IMR-90 (cell line): ENCODE data around the gene XPR1. TPM values are rescaled to one million over a fixed set of nuclear protein-coding genes. Genes with fewer than 3 reads are reported as not detected.

Source experiments
- ATAC-seq: fragments of 200-7000 bp; cut with Tn5 transposase; 2 replicates; pipeline ENCODE4 v1.9.1; 2020; ENCODE audit warnings: low read depth, mild to moderate bottlenecking, moderate library complexity
- BruUV-seq: library from RNA; stranded (reverse); fragments of 400-500 nt; replicated peaks from 2 replicates; lab custom pipeline; 2021; lab: Mats Ljungman, UMichigan
- CTCF ChIA-PET: fragments of 300-600 bp; formaldehyde crosslinking; extraction: SDS; loops from one replicate; lab custom pipeline; 2021; ENCODE audit warnings: antibody characterized with exemption; lab: Yijun Ruan, JAX
- POLR2A ChIA-PET: fragments of 300-600 bp; sonication (Branson Sonifier 250); formaldehyde crosslinking; loops from one replicate; lab custom pipeline; 2022; ENCODE audit warnings: antibody characterized with exemption; ENCODE audit not compliant: unreplicated experiment; lab: Charles Lee
- DNase-seq: peaks from one replicate; pipeline ENCODE4 v3.0.0; 2013
- H2AFZ ChIP-seq: replicated peaks from 2 replicates; pipeline ENCODE3; 2013; ENCODE audit warnings: low read length, mild to moderate bottlenecking; ENCODE audit not compliant: poor library complexity
- H2AK5ac ChIP-seq: 2 replicates; pipeline ENCODE4 v1.6.1; 2013; ENCODE audit warnings: low read depth, low read length, inconsistent platforms
- H2AK9ac ChIP-seq: replicated peaks from 2 replicates; pipeline ENCODE3; 2013; ENCODE audit warnings: mild to moderate bottlenecking, low read depth, low read length, moderate library complexity; ENCODE audit not compliant: poor library complexity
- H2BK120ac ChIP-seq: 2 replicates; pipeline ENCODE4 v1.6.1; 2013; ENCODE audit warnings: low read depth, low read length, inconsistent platforms
- H2BK15ac ChIP-seq: 3 replicates; pipeline ENCODE4 v1.6.1; 2013; ENCODE audit warnings: low read depth, low read length, inconsistent platforms
- H2BK20ac ChIP-seq: 2 replicates; pipeline ENCODE4 v1.6.1; 2013; ENCODE audit warnings: low read depth, mild to moderate bottlenecking, inconsistent platforms, low read length, moderate library complexity
- H2BK5ac ChIP-seq: 2 replicates; pipeline ENCODE4 v1.6.1; 2013; ENCODE audit warnings: mild to moderate bottlenecking, low read depth, low read length, inconsistent platforms; ENCODE audit not compliant: poor library complexity, severe bottlenecking
- H3K14ac ChIP-seq: replicated peaks from 2 replicates; pipeline ENCODE4 v1.6.1; 2013; ENCODE audit warnings: low read depth, low read length, inconsistent platforms
- H3K18ac ChIP-seq: 2 replicates; pipeline ENCODE4 v1.6.1; 2013; ENCODE audit warnings: low read depth, low read length, control low read depth
- H3K23ac ChIP-seq: 2 replicates; pipeline ENCODE4 v1.6.1; 2013; ENCODE audit warnings: low read depth, low read length, inconsistent platforms
- H3K27ac ChIP-seq: 2 replicates; pipeline ENCODE4 v1.5.1; 2013; ENCODE audit warnings: mild to moderate bottlenecking, control low read depth, low read length; ENCODE audit not compliant: insufficient read depth
- H3K27me3 ChIP-seq: 2 replicates; pipeline ENCODE4 v1.6.1; 2013; ENCODE audit warnings: low read length; ENCODE audit not compliant: control insufficient read depth, insufficient read depth
- H3K36me3 ChIP-seq: 2 replicates; pipeline ENCODE4 v1.6.1; 2013; ENCODE audit warnings: low read length, mixed read lengths; ENCODE audit not compliant: control insufficient read depth, insufficient read depth
- H3K4ac ChIP-seq: 2 replicates; pipeline ENCODE4 v1.6.1; 2013; ENCODE audit warnings: low read depth, low read length, inconsistent platforms
- H3K4me1 ChIP-seq: 2 replicates; pipeline ENCODE4 v1.6.1; 2013; ENCODE audit warnings: low read length, mixed read lengths; ENCODE audit not compliant: control insufficient read depth, insufficient read depth
- H3K4me2 ChIP-seq: 2 replicates; pipeline ENCODE4 v1.6.1; 2013; ENCODE audit warnings: low read depth, mild to moderate bottlenecking, control low read depth, low read length, moderate library complexity
- H3K4me3 ChIP-seq: 2 replicates; pipeline ENCODE4 v1.5.1; 2013; ENCODE audit warnings: low read depth, mild to moderate bottlenecking, control low read depth, low read length, moderate library complexity; ENCODE audit not compliant: insufficient read depth
- H3K56ac ChIP-seq: 2 replicates; pipeline ENCODE4 v1.6.1; 2013; ENCODE audit warnings: low read length, inconsistent platforms; ENCODE audit not compliant: insufficient read depth; ENCODE audit errors: extremely low read depth
- H3K79me1 ChIP-seq, 2 experiments: 2 replicates each; pipeline ENCODE4 v1.6.1; 2013; ENCODE audit warnings: low read length in 2 of 2, inconsistent platforms in 1 of 2, low read depth in 1 of 2
- H3K9ac ChIP-seq: 2 replicates; pipeline ENCODE4 v1.6.1; 2013; ENCODE audit warnings: low read depth, low read length, control low read depth
- H3K9me1 ChIP-seq: 2 replicates; pipeline ENCODE4 v1.6.1; 2013; ENCODE audit warnings: low read length, inconsistent platforms; ENCODE audit not compliant: insufficient read depth
- H3K9me3 ChIP-seq: 2 replicates; pipeline ENCODE4 v1.6.1; 2013; ENCODE audit warnings: low read length; ENCODE audit not compliant: control insufficient read depth, insufficient read depth
- H4K20me1 ChIP-seq: 2 replicates; pipeline ENCODE4 v1.6.1; 2013; ENCODE audit warnings: low read length, inconsistent platforms; ENCODE audit not compliant: insufficient read depth
- H4K5ac ChIP-seq: 2 replicates; pipeline ENCODE4 v1.6.1; 2013; ENCODE audit warnings: mild to moderate bottlenecking, low read depth, low read length, control low read depth
- H4K8ac ChIP-seq, 2 experiments: 2 replicates each; pipeline ENCODE4 v1.6.1; 2013; ENCODE audit warnings: low read depth in 2 of 2, low read length in 2 of 2, control low read depth in 1 of 2, inconsistent platforms in 1 of 2
- H4K91ac ChIP-seq: 2 replicates; pipeline ENCODE4 v1.6.1; 2013; ENCODE audit warnings: low read depth, low read length, inconsistent platforms; ENCODE audit not compliant: insufficient read depth
- BHLHE40 ChIP-seq: fragments of 150-350 bp; IDR thresholded peaks from 2 replicates; pipeline ENCODE4 v1.6.1; 2016; ENCODE audit warnings: mild to moderate bottlenecking, low read depth, low read length
- CEBPB ChIP-seq: IDR thresholded peaks from 2 replicates; pipeline ENCODE4 v1.6.1; 2012; ENCODE audit warnings: low read depth, low read length, improper control_type of control experiment
- CHD1 ChIP-seq: IDR thresholded peaks from 2 replicates; pipeline ENCODE4 v1.6.1; 2012; ENCODE audit warnings: low read depth, low read length, improper control_type of control experiment
- FOS ChIP-seq: fragments of 150-350 bp; IDR thresholded peaks from 2 replicates; pipeline ENCODE4 v1.6.1; 2016; ENCODE audit warnings: low read depth, low read length
- MAFK ChIP-seq: IDR thresholded peaks from 2 replicates; pipeline ENCODE4 v1.6.1; 2012; ENCODE audit warnings: low read depth, low read length, improper control_type of control experiment
- MAZ ChIP-seq: IDR thresholded peaks from 2 replicates; pipeline ENCODE4 v1.6.1; 2012; ENCODE audit warnings: low read depth, mild to moderate bottlenecking, low read length, improper control_type of control experiment, moderate library complexity, borderline replicate concordance
- MXI1 ChIP-seq: IDR thresholded peaks from 2 replicates; pipeline ENCODE4 v1.6.1; 2012; ENCODE audit warnings: low read depth, mild to moderate bottlenecking, low read length, moderate library complexity, borderline replicate concordance
- NFE2L2 ChIP-seq: fragments of 150-350 bp; IDR thresholded peaks from 2 replicates; pipeline ENCODE4 v1.6.1; 2016; ENCODE audit warnings: low read depth, mild to moderate bottlenecking, low read length
- POLR2A ChIP-seq: IDR thresholded peaks from 2 replicates; pipeline ENCODE4 v1.6.1; 2012; ENCODE audit warnings: mild to moderate bottlenecking, low read depth, low read length
- RAD21 ChIP-seq: IDR thresholded peaks from 2 replicates; pipeline ENCODE4 v1.6.1; 2012; ENCODE audit warnings: low read length, improper control_type of control experiment
- RCOR1 ChIP-seq: IDR thresholded peaks from 2 replicates; pipeline ENCODE4 v1.6.1; 2012; ENCODE audit warnings: mild to moderate bottlenecking, low read length, improper control_type of control experiment; ENCODE audit not compliant: insufficient replicate concordance
- RFX5 ChIP-seq: IDR thresholded peaks from 2 replicates; pipeline ENCODE4 v1.8.0; 2012; ENCODE audit warnings: low read depth, mild to moderate bottlenecking, low read length, moderate library complexity
- SMC3 ChIP-seq: fragments of 150-350 bp; IDR thresholded peaks from 2 replicates; pipeline ENCODE4 v1.6.1; 2016; ENCODE audit warnings: low read depth, mild to moderate bottlenecking, antibody characterized with exemption, low read length, moderate library complexity
- WGBS, 2 experiments: methylation state at CpG; one replicate each; pipeline versions ENCODE4 v1.1.5 to v1.1.7; 2013; ENCODE audit warnings: missing lambda C conversion rate in 2 of 2; ENCODE audit not compliant: insufficient read length in 1 of 2; ENCODE audit errors: extremely low coverage in 2 of 2; 5-methylcytosine and 5-hydroxymethylcytosine counted together
- dilution Hi-C: fragments of 300-500 bp; cut with HindIII; formaldehyde crosslinking; loops from one replicate; pipeline ENCODE4 v1.14.3; 2018; ENCODE audit warnings: low sequenced_read_pairs; ENCODE audit not compliant: unreplicated experiment
- in situ Hi-C: fragments of 300-500 bp; cut with MboI; formaldehyde crosslinking; loops from 3 replicates; pipeline ENCODE4 v1.14.3; 2019; ENCODE audit warnings: low sequenced_read_pairs, inconsistent platforms, mixed read lengths
- intact Hi-C: fragments of 100-400 bp; cut with micrococcal nuclease; formaldehyde crosslinking; loops from 2 replicates; pipeline ENCODE4 v1.10.0; 2022
- polyA plus RNA-seq, 3 experiments: library from polyadenylated mRNA; depleted of rRNA; stranded (reverse); fragments of >200 nt; gene quantifications; 2 replicates each; pipeline ENCODE4 v1.2.3, GENCODE V29; 2012; ENCODE audit warnings: low replicate concordance in 1 of 3
- total RNA-seq: library from RNA; depleted of rRNA; stranded (reverse); fragments of >200 nt; gene quantifications from 2 replicates; pipeline ENCODE4 v1.2.3, GENCODE V29; 2012
- TF ChIP-seq, protein P1 (sequence below): fragments of 150-350 bp; IDR thresholded peaks from 2 replicates; pipeline ENCODE4 v1.6.1; 2017; ENCODE audit warnings: mild to moderate bottlenecking, antibody characterized with exemption, low read length, low read depth
- TF ChIP-seq, protein P2 (sequence below): fragments of 150-350 bp; IDR thresholded peaks from 2 replicates; pipeline ENCODE4 v1.6.1; 2016; ENCODE audit warnings: low read depth, mild to moderate bottlenecking, low read length, moderate library complexity, borderline replicate concordance
- TF ChIP-seq, protein P3 (sequence below): conservative IDR thresholded peaks from 2 replicates; pipeline ENCODE4 v1.5.1; 2012; ENCODE audit warnings: mild to moderate bottlenecking, low read depth, low read length, improper control_type of control experiment

The XPR1 gene
- total and polyA plus RNA-seq, 2 of the 4 experiments (the other 2 are of a cell fraction): 11.8 to 25.1 TPM

DNA sequence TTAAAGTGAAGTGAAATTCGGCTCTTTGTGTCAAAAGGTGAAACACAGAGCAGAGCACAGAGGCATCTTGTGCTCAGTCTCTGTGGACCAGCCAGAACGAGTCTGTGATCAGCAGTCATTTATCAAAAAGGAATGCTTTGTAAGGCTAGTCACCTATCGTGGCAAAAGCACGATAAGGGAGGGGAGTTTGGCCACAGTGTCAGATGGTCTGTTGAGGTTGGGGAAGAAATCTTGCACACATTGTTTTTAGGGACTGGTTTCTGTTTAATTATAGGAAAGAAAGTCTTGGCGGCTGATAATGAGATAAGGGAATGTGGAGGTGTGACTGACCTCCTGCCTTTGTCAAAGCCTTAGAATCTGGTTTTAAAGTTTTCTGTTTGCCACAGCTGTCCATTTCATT, 222.6 kb downstream of the XPR1 start:
- Histone ChIP-seq H3K36me3 (0 out of 2 replicates have a peak, but pooled peaks cover 3% of the 10 kb centered on the region), H3K4me2 (peak overlapping the region; percentile 24; the same call in 1 of the 2 replicates), H2AK5ac (0 out of 2 replicates have a peak overlapping the region, but pooled peaks have one; percentile 35), H3K18ac (0 out of 2 replicates have a peak overlapping the region, but pooled peaks have one; percentile 37), H4K20me1 (no peaks in the 10 kb centered on the region), H3K27ac (no peak overlapping the region), H3K14ac (no peak overlapping the region; the same call in 1 of the 2 replicates), H3K79me1 (no peaks in the 10 kb centered on the region; a peak in 1 of 4 replicates), H4K91ac (no peak overlapping the region), H2BK5ac (no peak overlapping the region), H2BK15ac (no peak overlapping the region), H3K4me1 (peaks cover 2% of the 10 kb centered on the region; the same call in 1 of the 2 replicates), H2AFZ (no peak overlapping the region), H3K4me3 (no peak overlapping the region), H3K9ac (no peak overlapping the region), H3K9me3 (no peaks in the 10 kb centered on the region), H2BK120ac (no peak overlapping the region), H3K9me1 (no peaks in the 10 kb centered on the region; the same call in 1 of the 2 replicates), H3K23ac (peak overlapping the region; percentile 74), H2AK9ac (no peak overlapping the region), H3K27me3 (no peaks in the 10 kb centered on the region), H3K4ac (peak overlapping the region; percentile 13; the same call in 1 of the 2 replicates), H4K5ac (peak overlapping the region; percentile 27; the same call in 1 of the 2 replicates), H2BK20ac (no peak overlapping the region), H4K8ac (no peak overlapping the region), H3K56ac (no peak overlapping the region)
- ATAC-seq (no peak), DNase-seq (no peak)
- ChIA-PET CTCF (interaction anchor here (1.5 kb wide), 1 partner anchor 8 kb away, joined by 5 read pairs; no protein-coding TSS in a partner anchor), POLR2A (no interaction called here)
- no TSS peak for BruUV-seq
- intact Hi-C loops: no loop called here
- in situ Hi-C loops: loop anchor here (10.0 kb wide), 1 partner anchor 230 kb away; no protein-coding TSS in a partner anchor
- no peak for TF ChIP-seq MAFK
- no peak for TF ChIP-seq SMC3
- no peak for TF ChIP-seq NFE2L2
- TF ChIP-seq, protein P1, sequence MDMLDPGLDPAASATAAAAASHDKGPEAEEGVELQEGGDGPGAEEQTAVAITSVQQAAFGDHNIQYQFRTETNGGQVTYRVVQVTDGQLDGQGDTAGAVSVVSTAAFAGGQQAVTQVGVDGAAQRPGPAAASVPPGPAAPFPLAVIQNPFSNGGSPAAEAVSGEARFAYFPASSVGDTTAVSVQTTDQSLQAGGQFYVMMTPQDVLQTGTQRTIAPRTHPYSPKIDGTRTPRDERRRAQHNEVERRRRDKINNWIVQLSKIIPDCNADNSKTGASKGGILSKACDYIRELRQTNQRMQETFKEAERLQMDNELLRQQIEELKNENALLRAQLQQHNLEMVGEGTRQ: no peak
- TF ChIP-seq RFX5: no peak
- TF ChIP-seq, protein P2, sequence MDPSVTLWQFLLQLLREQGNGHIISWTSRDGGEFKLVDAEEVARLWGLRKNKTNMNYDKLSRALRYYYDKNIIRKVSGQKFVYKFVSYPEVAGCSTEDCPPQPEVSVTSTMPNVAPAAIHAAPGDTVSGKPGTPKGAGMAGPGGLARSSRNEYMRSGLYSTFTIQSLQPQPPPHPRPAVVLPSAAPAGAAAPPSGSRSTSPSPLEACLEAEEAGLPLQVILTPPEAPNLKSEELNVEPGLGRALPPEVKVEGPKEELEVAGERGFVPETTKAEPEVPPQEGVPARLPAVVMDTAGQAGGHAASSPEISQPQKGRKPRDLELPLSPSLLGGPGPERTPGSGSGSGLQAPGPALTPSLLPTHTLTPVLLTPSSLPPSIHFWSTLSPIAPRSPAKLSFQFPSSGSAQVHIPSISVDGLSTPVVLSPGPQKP: no peak
- no peak for TF ChIP-seq BHLHE40
- TF ChIP-seq RCOR1: no peak
- TF ChIP-seq RAD21: no peak
- no peak for TF ChIP-seq CHD1
- TF ChIP-seq MXI1: no peak
- no peak for TF ChIP-seq CEBPB
- TF ChIP-seq FOS: no peak
- TF ChIP-seq POLR2A: no peak
- no peak for TF ChIP-seq MAZ
- TF ChIP-seq, protein P3, sequence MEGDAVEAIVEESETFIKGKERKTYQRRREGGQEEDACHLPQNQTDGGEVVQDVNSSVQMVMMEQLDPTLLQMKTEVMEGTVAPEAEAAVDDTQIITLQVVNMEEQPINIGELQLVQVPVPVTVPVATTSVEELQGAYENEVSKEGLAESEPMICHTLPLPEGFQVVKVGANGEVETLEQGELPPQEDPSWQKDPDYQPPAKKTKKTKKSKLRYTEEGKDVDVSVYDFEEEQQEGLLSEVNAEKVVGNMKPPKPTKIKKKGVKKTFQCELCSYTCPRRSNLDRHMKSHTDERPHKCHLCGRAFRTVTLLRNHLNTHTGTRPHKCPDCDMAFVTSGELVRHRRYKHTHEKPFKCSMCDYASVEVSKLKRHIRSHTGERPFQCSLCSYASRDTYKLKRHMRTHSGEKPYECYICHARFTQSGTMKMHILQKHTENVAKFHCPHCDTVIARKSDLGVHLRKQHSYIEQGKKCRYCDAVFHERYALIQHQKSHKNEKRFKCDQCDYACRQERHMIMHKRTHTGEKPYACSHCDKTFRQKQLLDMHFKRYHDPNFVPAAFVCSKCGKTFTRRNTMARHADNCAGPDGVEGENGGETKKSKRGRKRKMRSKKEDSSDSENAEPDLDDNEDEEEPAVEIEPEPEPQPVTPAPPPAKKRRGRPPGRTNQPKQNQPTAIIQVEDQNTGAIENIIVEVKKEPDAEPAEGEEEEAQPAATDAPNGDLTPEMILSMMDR: no peak
- WGBS, 2 experiments: 58% methylated on average over 3 of the region's 5 CpGs; no CpG with 5 or more reads in 1 of the 2 experiments
- dilution Hi-C loops: no loop called here
